NCI-H510A treated with DMSO at 0.1 percent for 48 hours (cell line): ENCODE measurements around the gene LCE1A.

Source experiments
- DNase-seq: peaks from one replicate; lab custom pipeline; 2025; lab: John Stamatoyannopoulos, UW

The LCE1A gene, protein sequence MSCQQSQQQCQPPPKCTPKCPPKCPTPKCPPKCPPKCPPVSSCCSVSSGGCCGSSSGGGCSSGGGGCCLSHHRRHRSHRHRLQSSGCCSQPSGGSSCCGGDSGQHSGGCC

DNA sequence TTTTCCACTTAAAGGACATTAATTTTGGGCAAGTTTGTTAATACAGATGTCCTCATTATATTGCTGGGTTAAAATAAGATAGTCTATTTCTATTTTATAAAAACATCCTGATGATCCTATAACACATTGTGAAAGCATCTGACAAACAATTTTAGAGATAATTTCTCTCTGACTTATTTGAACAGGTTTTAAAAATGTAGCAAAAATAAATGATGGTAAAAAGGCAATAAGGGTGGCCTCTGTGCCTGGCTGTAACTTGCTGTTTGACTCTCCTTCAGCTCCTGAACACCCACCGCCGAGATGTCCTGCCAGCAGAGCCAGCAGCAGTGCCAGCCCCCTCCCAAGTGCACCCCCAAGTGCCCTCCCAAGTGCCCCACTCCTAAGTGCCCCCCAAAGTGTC is at the start of gene LCE1A:
LCE1A (plus strand) TSS at position 301 of the 400 bp plus-strand sequence; CDS start at position 301, 0 bp downstream.
- DNase-seq = no peak

DNA sequence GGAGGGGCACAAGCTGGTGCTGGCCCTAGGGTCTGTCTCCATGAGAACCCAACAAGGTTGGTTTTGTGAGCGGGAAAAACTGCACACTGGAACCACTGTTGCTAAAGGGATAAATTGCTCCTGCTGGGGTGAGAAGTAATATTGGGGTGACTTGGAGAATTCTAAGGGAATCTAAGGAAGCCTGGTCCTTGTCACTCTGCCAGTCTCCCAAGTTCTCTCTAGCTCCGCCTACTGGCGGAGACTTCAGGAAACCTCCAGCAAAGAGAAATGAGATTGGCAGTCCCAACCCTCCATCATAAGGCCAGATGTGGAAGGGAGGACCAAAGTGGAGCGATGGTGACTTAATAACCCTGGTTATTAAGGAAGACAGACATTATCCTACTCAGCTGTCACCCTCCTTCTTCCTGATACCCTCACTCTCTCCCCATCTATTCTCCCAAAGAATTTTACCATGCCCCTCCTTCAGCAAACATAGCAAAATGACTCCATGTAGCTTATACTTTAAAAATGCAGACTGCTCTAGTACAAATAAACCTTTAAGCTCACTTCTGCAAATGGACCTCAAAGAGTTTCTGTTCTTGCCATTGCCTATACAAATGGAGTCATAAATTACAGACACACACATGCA is 49.6 kb upstream of the LCE1A start:
- peak; percentile 1 for DNase-seq

DNA sequence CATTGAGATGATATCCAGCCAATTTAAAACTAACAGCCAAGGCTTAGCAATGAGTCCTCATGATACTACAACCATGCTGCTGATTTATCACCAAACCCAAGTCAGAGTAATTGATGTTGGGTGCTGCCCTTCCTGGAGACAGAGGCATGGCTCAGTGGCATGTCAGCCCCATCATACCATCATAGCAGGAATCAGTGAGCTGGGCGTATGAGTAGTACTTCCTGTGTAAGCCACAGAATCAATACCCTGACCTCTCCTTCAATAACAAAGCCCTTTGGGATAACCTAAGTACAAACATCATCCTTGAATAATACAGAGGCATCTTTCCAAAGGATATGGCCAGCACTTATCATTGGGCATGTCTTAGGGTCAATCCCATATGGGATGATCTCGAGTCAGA is 44.2 kb upstream of the LCE1A start:
- no peak for DNase-seq

DNA sequence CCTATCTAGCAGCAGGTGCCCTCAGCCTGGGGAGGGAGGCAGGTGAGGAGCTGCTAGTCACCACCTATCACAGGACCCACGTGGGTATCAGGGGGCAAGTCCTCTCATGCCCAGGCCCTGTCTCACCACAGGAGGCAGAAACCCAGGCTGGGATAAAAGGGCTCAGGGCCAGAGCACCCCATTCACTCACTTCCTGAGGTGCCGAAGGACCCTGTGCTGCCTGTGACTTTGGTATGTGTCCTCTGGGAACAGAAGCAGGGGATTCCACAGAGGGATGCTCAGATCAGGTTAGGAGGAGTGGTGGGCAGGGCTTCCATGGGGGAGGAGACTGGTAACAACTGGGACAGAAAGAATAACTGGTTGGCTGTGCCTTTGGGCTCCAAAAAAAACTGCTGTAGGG is 41.2 kb upstream of the LCE1A start, which contains the start of gene LCE1E:
LCE1E (plus strand) TSS at position 181 of the 400 bp plus-strand sequence. CDS start 1,043 bp downstream, outside the sequence.
- DNase-seq = no peak

DNA sequence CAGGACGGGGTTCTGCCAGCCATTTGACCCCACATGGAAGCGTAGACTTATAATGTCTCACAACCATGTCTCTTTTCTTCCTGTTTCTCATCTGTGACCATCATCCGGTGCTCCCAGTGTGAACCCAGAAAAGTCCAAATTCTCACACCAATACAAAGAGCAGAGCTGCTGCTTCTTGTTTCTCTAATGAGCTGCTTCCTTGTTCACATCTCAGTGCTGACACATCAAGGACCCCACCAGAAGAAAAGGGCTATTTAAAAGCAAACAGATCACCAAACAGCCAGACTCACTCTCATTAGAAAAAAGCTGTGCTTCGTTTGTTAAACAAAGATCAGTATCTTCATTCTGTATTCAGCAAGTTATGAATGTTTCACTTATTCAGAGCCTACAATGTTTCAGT is 31.6 kb upstream of the LCE1A start:
- no peak for DNase-seq

DNA sequence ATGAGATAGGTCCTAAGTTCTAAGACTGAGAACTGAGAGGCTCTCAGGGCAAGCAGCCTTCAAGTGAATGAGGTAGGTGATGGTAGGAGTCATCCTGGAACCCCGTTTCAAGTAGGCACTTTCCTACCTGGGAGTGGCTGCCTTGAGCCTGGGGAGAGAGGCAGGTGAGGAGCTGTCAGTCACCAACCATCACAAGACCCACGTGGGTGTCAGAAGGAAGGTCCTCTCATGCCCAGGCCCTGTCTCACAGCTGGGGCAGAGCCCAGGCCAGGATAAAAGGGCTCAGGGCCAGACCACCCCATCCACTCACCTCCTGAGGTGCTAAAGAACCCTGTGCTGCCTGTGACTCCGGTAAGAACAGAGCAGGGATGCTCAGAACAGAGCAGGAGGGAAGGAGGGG is 30.9 kb upstream of the LCE1A start, which contains the start of gene LCE1D:
LCE1D (plus strand) TSS at position 301 of the 400 bp plus-strand sequence. CDS start 1,074 bp downstream, outside the sequence.
- DNase-seq = no peak

DNA sequence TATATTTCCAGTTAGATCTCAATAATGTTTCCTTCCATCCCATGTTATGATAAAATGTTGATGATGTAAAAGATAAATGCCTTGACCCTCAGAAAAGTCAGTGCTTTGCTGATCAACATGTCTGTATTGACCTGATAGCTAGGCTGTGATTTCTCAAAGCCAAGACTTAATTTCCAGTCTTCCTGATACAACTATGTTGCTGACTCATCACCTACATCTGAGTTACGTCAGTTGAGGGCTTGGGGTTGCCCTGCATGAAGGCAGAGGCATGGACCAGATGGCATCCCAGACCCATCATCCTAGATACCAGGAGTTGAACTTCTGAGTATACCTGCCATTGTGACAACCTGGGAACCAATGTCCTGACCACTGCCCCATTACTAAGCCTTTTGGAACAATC is 25.9 kb upstream of the LCE1A start:
- no peak for DNase-seq

DNA sequence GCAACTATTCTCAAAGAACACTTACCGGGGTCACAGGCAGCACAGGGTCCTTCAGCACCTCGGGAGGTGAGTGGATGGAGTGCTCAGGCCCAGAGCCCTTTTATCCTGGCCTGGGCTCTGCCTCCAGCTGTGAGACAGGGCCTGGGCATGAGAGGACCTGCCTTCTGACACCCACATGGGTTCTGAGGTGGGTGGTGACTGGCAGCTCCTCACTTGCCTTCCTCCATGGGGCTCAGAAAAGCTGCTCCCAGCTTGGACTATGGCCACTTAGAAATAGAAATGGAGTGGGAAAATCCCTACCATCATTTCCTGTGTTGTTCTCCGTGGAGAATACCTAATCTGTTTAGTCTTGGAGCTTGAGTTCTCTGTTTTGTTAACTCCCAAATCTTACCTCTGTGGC is 20.7 kb upstream of the LCE1A start, which contains the start of gene LCE1C:
LCE1C (minus strand) TSS at position 76 of the 400 bp plus-strand sequence. CDS start 1,173 bp downstream, outside the sequence.
- DNase-seq = no peak

DNA sequence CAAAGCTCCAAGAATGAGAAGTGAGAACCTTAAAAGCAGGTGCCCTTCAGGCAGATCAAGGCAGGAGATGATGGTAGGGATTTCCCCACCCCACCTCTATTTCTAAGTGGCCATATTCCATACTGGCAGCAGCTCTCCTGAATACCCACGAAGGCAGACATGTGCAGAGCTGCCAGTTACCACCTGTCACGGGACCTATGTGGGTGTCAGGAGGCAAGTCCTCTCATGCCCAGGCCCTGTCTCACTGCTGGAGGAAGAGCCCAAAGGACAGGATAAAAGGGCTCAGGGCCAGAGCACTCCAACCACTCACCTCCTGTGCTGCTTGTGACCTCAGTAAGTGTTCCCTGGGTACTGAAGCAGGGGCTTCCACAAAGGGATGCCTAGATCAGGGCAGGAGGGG is 16.2 kb upstream of the LCE1A start:
- no peak for DNase-seq

DNA sequence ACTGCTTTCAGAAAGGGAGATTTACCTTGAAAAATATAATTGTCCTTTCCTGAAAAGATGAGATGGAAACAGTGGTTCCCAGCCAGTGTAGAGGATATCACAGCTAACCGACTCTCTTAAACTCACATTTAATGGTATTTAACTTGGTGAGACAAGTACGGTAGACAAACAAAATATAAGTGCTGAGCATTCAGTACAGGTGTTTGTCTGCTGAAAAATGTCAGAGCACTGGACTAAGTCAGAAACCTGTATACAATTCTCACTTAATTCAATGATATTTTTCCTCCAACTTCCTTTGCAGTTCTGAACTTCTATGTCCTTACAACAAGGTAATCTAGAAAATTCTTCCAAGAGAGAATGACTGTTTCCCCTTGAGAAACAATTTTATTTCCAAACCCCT is 15.6 kb upstream of the LCE1A start, which contains the start of gene LCE1B:
LCE1B (plus strand) TSS at position 301 of the 400 bp plus-strand sequence. CDS start 476 bp downstream, outside the sequence.
- no peak for DNase-seq

DNA sequence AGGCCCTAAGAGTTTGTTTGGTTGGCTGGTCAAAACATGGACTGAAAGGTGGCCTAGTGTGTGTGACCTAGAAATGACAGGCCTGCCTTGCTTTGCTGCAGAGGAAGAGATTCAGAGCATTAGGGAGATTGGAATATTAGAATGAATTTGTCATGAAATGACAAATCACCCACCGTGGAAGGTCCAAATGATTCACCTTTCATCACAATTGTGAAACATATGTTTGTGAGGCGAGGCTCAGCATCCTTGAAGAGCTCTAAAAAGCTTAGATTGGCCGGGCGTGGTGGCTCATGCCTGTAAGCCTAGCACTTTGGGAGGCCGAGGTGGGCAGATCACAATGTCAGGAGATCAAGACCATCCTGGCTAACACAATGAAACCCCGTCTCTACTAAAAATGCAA is 10.0 kb upstream of the LCE1A start:
- no peak for DNase-seq

DNA sequence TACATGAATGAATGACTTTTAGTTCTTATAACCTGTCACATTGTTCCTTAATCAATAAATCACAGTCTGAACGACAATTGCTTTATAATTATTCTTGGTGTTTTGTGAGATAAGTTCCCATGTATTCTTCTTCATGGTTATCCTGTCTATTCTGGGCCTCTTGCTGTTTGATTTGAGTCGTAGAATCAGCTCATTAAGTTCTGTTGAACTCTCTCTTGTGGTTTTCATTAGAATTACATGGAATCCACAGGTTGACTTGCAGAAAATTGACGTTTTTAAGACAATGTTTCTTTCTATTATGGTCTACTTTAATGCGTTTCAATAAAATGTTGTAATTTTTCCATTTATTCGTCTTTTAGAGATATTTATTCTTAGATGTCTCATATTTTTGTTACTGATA is 4.0 kb upstream of the LCE1A start:
- DNase-seq = no peak

DNA sequence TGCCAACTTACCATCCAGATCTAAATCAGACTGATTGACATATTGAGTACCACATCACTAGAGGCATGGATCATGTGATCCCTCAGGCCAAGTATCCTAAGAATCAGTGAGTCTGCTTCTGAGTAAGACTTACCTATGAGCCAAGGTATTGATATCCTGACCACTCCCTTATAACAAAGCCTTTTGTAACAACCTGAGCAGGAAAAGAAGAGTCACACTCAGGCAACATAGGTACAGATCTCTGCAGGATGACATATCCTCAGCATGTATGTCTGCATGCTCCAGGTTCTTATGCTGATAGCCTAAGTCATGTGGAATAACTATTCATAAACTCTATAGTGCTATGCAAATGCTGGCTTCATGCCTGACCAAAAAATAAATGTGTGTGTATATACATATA is 2.3 kb upstream of the LCE1A start:
- no peak for DNase-seq

DNA sequence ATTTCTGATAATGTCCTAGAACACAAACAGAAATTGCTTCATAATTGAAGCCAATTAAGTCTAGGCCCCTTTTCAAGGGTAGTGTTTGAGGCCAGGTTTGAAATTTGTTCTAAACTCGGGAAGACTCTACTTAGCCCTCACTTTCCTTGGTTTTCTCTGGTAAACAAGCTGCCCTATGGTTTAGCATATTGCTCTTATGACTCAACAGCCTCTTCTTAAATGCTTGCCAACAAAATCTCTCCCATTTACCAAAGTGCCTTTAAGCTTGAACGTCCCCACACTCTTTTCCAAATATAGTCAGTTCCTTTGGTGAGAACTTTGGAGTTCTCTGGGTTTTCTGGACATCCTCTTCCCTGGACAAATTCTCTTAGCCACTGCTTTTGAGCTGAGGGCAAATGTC is 9.6 kb downstream of the LCE1A start:
- no peak for DNase-seq

DNA sequence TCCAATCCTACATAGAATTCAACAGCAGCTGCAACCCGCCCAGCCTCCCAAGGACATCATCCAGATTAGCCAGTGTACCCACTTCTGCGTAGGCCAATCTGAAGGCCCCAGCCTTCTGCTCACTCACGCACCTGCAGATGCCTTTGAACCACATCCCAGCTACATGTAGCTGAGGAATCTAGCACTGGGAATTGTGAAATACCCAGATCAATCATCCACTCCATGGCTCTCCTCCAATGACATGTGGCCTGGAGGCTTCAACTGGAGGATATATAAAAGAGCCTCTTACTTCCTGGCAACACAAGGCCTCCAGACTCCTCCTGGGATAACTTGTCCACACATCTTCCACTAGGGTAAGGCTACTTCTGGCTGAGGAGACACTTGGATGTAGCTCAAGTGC is 15.3 kb downstream of the LCE1A start, which contains the start of gene LCE6A:
LCE6A (plus strand) TSS at position 301 of the 400 bp plus-strand sequence. CDS start 665 bp downstream, outside the sequence.
- DNase-seq = no peak

DNA sequence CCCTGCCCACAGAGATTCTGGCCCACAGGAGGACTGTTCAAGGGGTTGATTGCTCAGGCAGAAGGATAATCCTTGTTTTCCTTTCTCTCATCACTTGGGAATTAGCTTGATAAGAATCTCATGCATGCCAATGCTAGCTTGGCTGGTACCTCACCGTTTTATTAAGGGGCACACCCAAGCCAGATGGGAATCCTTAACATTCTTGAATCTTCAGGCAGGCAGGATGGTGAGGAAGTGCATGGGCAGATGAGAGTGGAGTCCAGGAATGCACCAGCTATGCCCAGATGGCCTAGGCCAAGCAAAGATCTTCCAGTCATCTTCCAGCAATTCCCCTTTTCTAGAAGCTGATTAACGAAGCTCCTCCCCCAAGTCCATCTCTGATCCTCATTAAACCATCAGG is 28.4 kb downstream of the LCE1A start:
- no peak for DNase-seq

DNA sequence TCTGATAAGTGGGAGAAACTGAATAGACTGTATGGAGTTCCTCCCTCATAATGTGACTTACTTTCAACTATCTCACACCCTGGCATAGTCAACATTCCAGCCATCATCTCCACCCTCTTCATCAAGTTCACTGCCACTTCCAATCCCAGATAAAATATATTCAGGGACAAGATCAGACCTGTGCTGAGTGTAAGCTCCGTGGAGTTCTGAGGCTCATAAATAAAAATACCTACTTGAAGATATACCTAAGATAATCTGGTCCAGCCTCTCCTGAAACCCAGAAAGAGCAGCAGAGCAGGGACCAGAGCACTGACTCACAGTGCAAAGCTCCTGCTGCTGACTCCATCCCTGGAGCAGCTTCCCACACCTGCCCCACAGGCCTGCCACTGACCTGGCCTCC is 30.8 kb downstream of the LCE1A start:
- no peak for DNase-seq

DNA sequence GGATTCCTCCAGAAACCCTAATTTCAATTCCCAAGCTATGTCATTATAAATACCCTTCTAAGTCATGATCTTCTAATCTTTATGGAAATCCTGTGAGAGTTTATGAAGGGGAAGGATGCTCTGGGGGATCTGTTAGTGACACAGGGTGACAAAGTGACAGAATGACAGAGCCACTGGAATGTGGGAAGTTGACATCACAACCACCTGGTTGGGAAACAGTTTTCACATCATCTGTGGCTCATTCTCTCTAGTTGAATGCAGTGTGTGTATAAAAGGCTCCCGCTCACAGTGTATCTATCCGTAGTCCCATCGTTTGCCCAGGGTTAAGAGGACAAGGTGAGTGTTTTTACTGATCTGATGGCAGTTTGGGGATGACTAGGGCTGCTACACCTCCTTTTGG is 32.4 kb downstream of the LCE1A start, which contains the start of gene LCE7A:
LCE7A (plus strand) TSS at position 301 of the 400 bp plus-strand sequence. CDS start 702 bp downstream, outside the sequence.
- no peak for DNase-seq

DNA sequence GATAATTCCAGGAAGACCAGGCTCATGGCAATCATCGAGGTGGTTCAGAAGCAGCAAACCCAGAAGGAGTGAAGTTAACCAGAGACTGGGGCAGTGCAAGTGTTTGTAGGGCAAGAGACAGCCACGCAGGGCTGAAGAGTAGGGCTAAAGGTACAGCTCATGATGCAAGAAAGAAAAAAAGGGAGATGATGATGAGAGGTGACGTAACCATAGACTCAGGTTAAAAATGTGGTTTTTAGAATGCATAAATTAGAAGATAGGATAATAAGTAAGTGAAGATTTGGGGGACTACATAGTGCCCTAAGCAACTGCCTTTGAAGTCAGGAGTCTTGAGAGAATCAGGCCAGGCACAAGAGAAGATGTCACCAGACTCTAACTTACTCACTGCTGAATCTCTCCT is 32.9 kb downstream of the LCE1A start:
- no peak for DNase-seq

DNA sequence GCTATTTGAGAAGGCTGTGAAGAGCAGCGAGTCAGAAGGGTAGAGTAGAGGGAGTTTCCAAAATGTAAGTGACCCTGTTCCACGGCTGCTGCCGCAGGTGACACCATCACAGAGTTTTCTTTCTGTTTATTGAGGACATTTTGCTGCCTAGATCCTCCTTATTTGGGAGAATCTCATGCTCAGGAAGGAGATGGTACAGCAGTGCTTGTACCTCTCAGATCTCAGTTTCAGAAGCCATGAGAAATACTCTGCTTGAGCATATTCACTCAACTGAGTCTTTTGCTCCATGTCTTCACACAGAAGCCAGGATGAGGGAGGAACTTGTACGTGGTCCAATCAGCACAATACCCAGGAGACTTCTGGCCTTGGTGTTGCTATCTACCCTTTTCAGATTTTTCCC is 34.1 kb downstream of the LCE1A start:
- no peak for DNase-seq

DNA sequence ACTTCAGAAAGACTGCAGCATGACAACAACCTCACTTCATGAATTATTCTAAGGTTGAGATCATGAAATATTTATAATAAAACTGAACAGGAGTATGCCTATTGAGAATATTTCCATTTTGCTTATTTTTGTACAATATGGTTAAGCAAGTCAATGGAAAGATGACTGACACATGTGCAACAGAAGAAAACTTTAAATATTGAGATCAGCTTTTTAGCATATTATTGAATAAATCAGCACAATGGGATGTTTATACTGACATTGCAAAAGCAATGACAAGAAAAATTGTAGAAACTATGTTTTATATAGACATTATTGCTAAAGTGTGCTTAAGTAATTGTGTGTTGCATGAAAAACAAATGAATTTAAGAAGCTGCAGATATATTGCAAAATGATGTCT is 37.2 kb downstream of the LCE1A start:
- DNase-seq = no peak

DNA sequence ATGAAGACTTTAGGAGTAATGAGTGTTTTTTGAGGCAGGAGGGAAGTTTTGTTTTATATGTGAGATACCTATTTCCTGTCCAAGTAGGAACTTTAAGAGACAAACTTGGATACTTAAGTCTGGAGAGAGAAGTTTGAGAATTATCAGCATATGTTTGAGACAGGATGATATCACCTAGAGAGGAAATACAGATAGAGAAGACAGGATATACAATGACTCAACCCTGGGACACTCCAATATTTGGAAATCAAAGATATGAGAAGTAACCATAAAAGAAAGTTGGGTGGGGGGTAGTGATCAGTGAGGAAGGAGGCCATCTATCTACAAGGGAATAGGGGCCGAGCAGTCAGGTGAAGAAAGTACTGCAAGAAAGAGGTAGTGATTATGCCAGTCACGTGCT is 39.0 kb downstream of the LCE1A start:
- DNase-seq = no peak

DNA sequence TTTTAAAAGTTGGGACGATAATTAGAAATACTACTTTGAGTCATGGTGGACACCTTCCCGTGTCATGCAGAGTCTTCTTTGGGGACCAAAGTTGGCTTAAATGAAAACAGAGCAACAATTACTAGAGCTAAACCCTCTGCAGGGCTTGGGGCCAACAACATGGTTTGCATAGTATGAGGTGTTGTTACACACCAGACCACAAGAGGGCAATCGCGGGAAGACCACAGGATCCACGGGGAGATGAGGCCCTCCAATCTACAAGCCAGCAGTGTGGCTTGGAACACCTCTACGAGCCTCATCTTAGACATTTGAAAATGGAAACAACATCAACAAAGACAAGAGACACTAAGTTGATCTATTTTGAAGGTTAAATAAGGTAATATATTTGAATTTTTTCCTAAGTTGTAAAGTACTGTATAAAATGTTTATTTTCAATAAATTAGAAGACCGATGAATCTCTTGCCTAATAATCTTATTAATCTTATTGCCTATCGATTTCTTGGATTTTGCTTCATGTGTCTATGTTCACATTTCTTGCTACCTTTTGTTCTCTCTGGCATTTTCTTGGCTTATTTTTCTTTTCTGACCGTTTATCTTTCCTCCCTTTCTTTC is 42.6 kb downstream of the LCE1A start:
- DNase-seq = peak; percentile 44
